Activated T-cell treated with anti-CD3 and anti-CD28 coated beads, Interleukin-2, amount 50 U/mL, for 72 hours (primary cell): Measurements from ENCODE around the gene EFNB2. TPM values are rescaled to one million over a fixed set of nuclear protein-coding genes. Genes with fewer than 3 reads are reported as not detected.

ENCODE experiments used
- ATAC-seq, 2 donors: fragments of 150-1000 bp; cut with Tn5 transposase; replicated peaks in 1 of 2; 2 replicates each; pipeline ENCODE4 v1.10.0; 2021; ENCODE audit warnings: moderate library complexity in 2 of 2, mild to moderate bottlenecking in 1 of 2
- DNase-seq, 2 donors: peaks; one replicate each; pipeline ENCODE4 v3.0.0; 2021 to 2022; ENCODE audit warnings: mixed read lengths in 1 of 2
- H3K27ac Mint-ChIP-seq: one replicate; pipeline ENCODE4 v1.8.0; 2022; ENCODE audit warnings: mild to moderate bottlenecking, moderate library complexity, mixed read lengths
- H3K27me3 Mint-ChIP-seq: one replicate; pipeline ENCODE4 v1.8.0; 2022; ENCODE audit warnings: low read depth, mixed read lengths
- H3K36me3 Mint-ChIP-seq, 2 donors: one replicate each; pipeline ENCODE4 v1.8.0; 2022; ENCODE audit warnings: mixed read lengths in 2 of 2, mild to moderate bottlenecking in 1 of 2; ENCODE audit not compliant: insufficient read depth in 2 of 2
- H3K4me1 Mint-ChIP-seq: one replicate; pipeline ENCODE4 v1.8.0; 2022; ENCODE audit warnings: low read depth, mixed read lengths
- H3K4me3 Mint-ChIP-seq, 2 donors: one replicate each; pipeline ENCODE4 v1.8.0; 2022; ENCODE audit warnings: mild to moderate bottlenecking in 2 of 2, mixed read lengths in 2 of 2, moderate library complexity in 2 of 2
- H3K9me3 Mint-ChIP-seq, 2 donors: one replicate each; pipeline ENCODE4 v1.8.0; 2022; ENCODE audit warnings: mixed read lengths in 2 of 2
- total RNA-seq, 2 donors: library from RNA; stranded (reverse); gene quantifications; one replicate each; pipeline ENCODE4 v1.2.3, GENCODE V29; 2022

The EFNB2 gene
- total RNA-seq, 2 donors from 2014 or later: 0.23 to 0.24 TPM

GRCh38 chr13:106449096-106449495 lies 86.4 kb downstream of the EFNB2 start:
- Mint-ChIP-seq H3K4me1 (no peaks in the 10 kb centered on the region), H3K27me3 (peaks cover 20% of the 10 kb centered on the region), H3K36me3 (no peaks in the 10 kb centered on the region), H3K27ac (no peak overlapping the region), H3K4me3 (no peak overlapping the region), H3K9me3 (peaks cover 0 to 2% of the 10 kb centered on the region in 2 donors)
- no peak for DNase-seq
- no peak for ATAC-seq

GRCh38 chr13:106445996-106446395 lies 89.5 kb downstream of the EFNB2 start:
- Mint-ChIP-seq H3K27me3 (peaks cover 10% of the 10 kb centered on the region), H3K9me3 (peaks cover 0 to 2% of the 10 kb centered on the region in 2 donors)

GRCh38 chr13:106443607-106444322 lies 91.7 kb downstream of the EFNB2 start:
- H3K4me3 Mint-ChIP-seq: no peak overlapping the region
- H3K27ac Mint-ChIP-seq: no peak overlapping the region
- H3K4me1 Mint-ChIP-seq: no peaks in the 10 kb centered on the region
- DNase-seq (no peak), ATAC-seq (no peak)
- H3K9me3 Mint-ChIP-seq: peaks cover 0 to 2% of the 10 kb centered on the region in 2 donors
- H3K36me3 Mint-ChIP-seq: no peaks in the 10 kb centered on the region
- peaks cover 13% of the 10 kb centered on the region for H3K27me3 Mint-ChIP-seq

More at GRCh38 chr13:106445996-106446395, 89.5 kb downstream of the EFNB2 start:
- Mint-ChIP-seq H3K36me3 (no peaks in the 10 kb centered on the region), H3K4me1 (no peaks in the 10 kb centered on the region), H3K27ac (no peak overlapping the region), H3K4me3 (no peak overlapping the region)
- DNase-seq: no peak
- ATAC-seq: no peak

GRCh38 chr13:106440866-106441265 lies 94.6 kb downstream of the EFNB2 start:
- DNase-seq: no peak
- Mint-ChIP-seq H3K9me3 (peaks cover 0 to 3% of the 10 kb centered on the region in 2 donors), H3K4me3 (no peak overlapping the region), H3K27me3 (peaks cover 13% of the 10 kb centered on the region), H3K27ac (no peak overlapping the region), H3K36me3 (no peaks in the 10 kb centered on the region), H3K4me1 (no peaks in the 10 kb centered on the region)
- ATAC-seq: no peak

Other genes starting within 250 kb of the EFNB2 start
- gene ARGLU1, start 32.5 kb upstream of the EFNB2 start, total RNA-seq: 10 to 100 TPM; 97.2 to 98.9 TPM